ENCODE measurements around the gene SORCS2. TPM values are rescaled to one million over a fixed set of nuclear protein-coding genes. Genes with fewer than 3 reads are reported as not detected.

Gene SORCS2
- total and polyA plus RNA-seq, 4 donors: 2.2 to 7.7 (median 2.5) TPM

- Histone ChIP-seq H3K4me1 (ENCODE audit: control insufficient read depth in 5 of 5, insufficient read depth in 5 of 5, low read length in 5 of 5) (peaks cover 0 to 3% (median 0%) of the 10 kb centered on the region in 5 donors), H3K27ac (ENCODE audit: low read depth in 1 of 2, low read length in 1 of 2) (no peak overlapping the region), H3K36me3 (ENCODE audit: control insufficient read depth in 4 of 4, insufficient read depth in 4 of 4, low read length in 4 of 4) (no peaks in the 10 kb centered on the region), H3K4me3 (no peak overlapping the region), H3K9me3 (ENCODE audit: control insufficient read depth in 4 of 4, insufficient read depth in 3 of 4, low read length in 3 of 4) (peaks cover 0 to 3% (median 0%) of the 10 kb centered on the region in 4 donors), H3K27me3 (ENCODE audit: control insufficient read depth in 3 of 3, insufficient read depth in 3 of 3, low read length in 2 of 3) (peaks cover 0 to 28% (median 3%) of the 10 kb centered on the region in 3 donors), H3K9ac (ENCODE audit: insufficient read depth in 1 of 2, low read length in 2 of 2) (no peak overlapping the region)
- TF ChIP-seq CTCF (IDR thresholded peaks at IDR 0.05; ENCODE audit: control extremely low read depth, extremely low read depth): no peak
- 56 to 75% methylated on average over 3 of the region's 3 CpGs for WGBS, 2 donors
- DNase-seq: no peak
- no peak for ATAC-seq (ENCODE audit: insufficient read depth, low FRiP score)
These were observed 432.7 kb downstream of the SORCS2 start for GRCh38 chr4:7625071-7625470.

GRCh38 chr4:7626531-7626930 lies 434.2 kb downstream of the SORCS2 start:
- DNase-seq (no peak), ATAC-seq (ENCODE audit: insufficient read depth, low FRiP score) (no peak)
- peaks cover 0 to 3% (median 0%) of the 10 kb centered on the region in 5 donors for H3K4me1 ChIP-seq (ENCODE audit: control insufficient read depth in 5 of 5, insufficient read depth in 5 of 5, low read length in 5 of 5)
- no peak overlapping the region for H3K9ac ChIP-seq (ENCODE audit: insufficient read depth in 1 of 2, low read length in 2 of 2)
- H3K9me3 ChIP-seq (ENCODE audit: control insufficient read depth in 4 of 4, insufficient read depth in 3 of 4, low read length in 3 of 4): peaks cover 0 to 3% (median 0%) of the 10 kb centered on the region in 4 donors
- H3K36me3 ChIP-seq (ENCODE audit: control insufficient read depth in 4 of 4, insufficient read depth in 4 of 4, low read length in 4 of 4): no peaks in the 10 kb centered on the region
- WGBS, 2 donors: 61 to 66% methylated on average over 7 of the region's 7 CpGs
- H3K27ac ChIP-seq (ENCODE audit: low read depth in 1 of 2, low read length in 1 of 2): no peak overlapping the region
- no peak overlapping the region for H3K4me3 ChIP-seq
- TF ChIP-seq CTCF (IDR thresholded peaks at IDR 0.05; ENCODE audit: control extremely low read depth, extremely low read depth): no peak
- H3K27me3 ChIP-seq (ENCODE audit: control insufficient read depth in 3 of 3, insufficient read depth in 3 of 3, low read length in 2 of 3): peaks cover 0 to 27% (median 0%) of the 10 kb centered on the region in 3 donors

GRCh38 chr4:7627251-7628250 lies 435.2 kb downstream of the SORCS2 start:
- WGBS, 2 donors: 91 to 94% methylated on average over 18 of the region's 18 CpGs
- ATAC-seq (ENCODE audit: insufficient read depth, low FRiP score) (no peak), DNase-seq (no peak)
- H3K4me1 ChIP-seq (ENCODE audit: control insufficient read depth in 5 of 5, insufficient read depth in 5 of 5, low read length in 5 of 5): peaks cover 0 to 3% (median 0%) of the 10 kb centered on the region in 5 donors
- H3K27me3 ChIP-seq (ENCODE audit: control insufficient read depth in 3 of 3, insufficient read depth in 3 of 3, low read length in 2 of 3): peaks cover 0 to 24% (median 3%) of the 10 kb centered on the region in 3 donors
- no peak overlapping the region for H3K9ac ChIP-seq (ENCODE audit: insufficient read depth in 1 of 2, low read length in 2 of 2)
- H3K36me3 ChIP-seq (ENCODE audit: control insufficient read depth in 4 of 4, insufficient read depth in 4 of 4, low read length in 4 of 4): no peaks in the 10 kb centered on the region
- TF ChIP-seq CTCF (IDR thresholded peaks at IDR 0.05; ENCODE audit: control extremely low read depth, extremely low read depth): no peak
- peaks cover 0 to 3% (median 0%) of the 10 kb centered on the region in 4 donors for H3K9me3 ChIP-seq (ENCODE audit: control insufficient read depth in 4 of 4, insufficient read depth in 3 of 4, low read length in 3 of 4)
- no peak overlapping the region for H3K4me3 ChIP-seq
- H3K27ac ChIP-seq (ENCODE audit: low read depth in 1 of 2, low read length in 1 of 2): no peak overlapping the region
